Erythroblast (primary cell): ENCODE results near the gene EXOC6B.

Experiments
- GATA1 ChIP-seq: IDR thresholded peaks from 2 replicates; pipeline ENCODE4 v1.6.1; 2011; ENCODE audit warnings: low read depth, mild to moderate bottlenecking, control low read depth, low read length, moderate library complexity
- POLR2A ChIP-seq: IDR thresholded peaks from 2 replicates; pipeline ENCODE4 v1.6.1; 2011; ENCODE audit warnings: mild to moderate bottlenecking, low read length

GRCh38 chr2:72454189-72454588 lies 371.6 kb downstream of the EXOC6B start:
- TF ChIP-seq POLR2A (no peak), GATA1 (no peak)
